Measurements from ENCODE around the gene B4GALNT4. TPM values are rescaled to one million over a fixed set of nuclear protein-coding genes. Genes with fewer than 3 reads are reported as not detected.

Gene B4GALNT4
- total RNA-seq, 1 experiment from 2014 or later, result 88.0 TPM

- TF ChIP-seq PREB (CRISPR knock-in tag; IDR thresholded peaks at IDR 0.05; ENCODE audit: borderline replicate concordance) (no peak), ZMAT4 (CRISPR knock-in tag; IDR thresholded peaks at IDR 0.05) (no peak), ZBTB43 (CRISPR knock-in tag; IDR thresholded peaks at IDR 0.05) (no peak), RELA (CRISPR knock-in tag; IDR thresholded peaks at IDR 0.05; ENCODE audit: borderline replicate concordance) (no peak), CTCF (IDR thresholded peaks at IDR 0.05) (no peak), TEAD4 (CRISPR knock-in tag; IDR thresholded peaks at IDR 0.05) (no peak)
- TF ChIP-seq, protein P1, sequence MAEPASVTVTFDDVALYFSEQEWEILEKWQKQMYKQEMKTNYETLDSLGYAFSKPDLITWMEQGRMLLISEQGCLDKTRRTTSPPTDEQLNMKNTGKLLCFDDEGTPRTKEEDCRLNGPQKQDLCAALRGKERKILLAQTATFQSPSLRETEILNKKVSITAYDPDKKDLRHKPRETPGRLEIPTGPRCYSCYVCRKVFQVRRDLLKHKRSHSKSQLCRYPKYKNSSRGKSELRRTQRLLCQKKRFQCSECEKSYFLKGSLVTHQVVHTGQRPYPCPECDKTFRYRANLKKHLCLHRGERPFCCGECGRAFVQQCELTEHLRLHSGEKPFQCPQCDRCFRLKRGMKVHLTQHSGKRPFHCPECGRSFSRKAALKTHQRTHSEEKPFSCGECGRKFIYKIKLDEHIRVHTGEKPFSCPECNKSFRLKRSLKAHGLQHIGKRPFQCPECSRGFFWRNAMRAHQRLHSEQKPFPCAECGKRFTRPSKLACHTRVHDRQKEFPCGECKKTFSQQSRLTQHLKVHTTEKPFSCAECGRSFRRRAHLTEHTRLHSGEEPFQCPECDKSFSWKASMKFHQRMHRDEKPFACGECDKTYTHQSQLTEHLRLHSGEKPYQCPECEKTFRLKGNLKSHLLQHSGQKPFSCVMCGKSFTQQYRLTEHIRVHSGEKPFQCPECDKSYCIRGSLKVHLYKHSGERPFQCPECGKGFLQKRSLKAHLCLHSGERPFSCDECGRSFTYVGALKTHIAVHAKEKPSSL (CRISPR knock-in tag; conservative IDR thresholded peaks at IDR 0.05), result no peak
Observed at GRCh38 chr11:339963-340362, 29.3 kb upstream of the B4GALNT4 start (continued).

- Mint-ChIP-seq H3K27me3 (ENCODE audit: low read depth) (no peaks in the 10 kb centered on the region), H3K9me3 (no peaks in the 10 kb centered on the region), H3K4me3 (peak overlapping the region; percentile 53), H3K36me3 (peaks cover 7% of the 10 kb centered on the region; the same call in 1 of the 2 replicates), H3K4me1 (peaks cover 44% of the 10 kb centered on the region), H3K27ac (peak overlapping the region; percentile 97)
- POLR2A ChIA-PET, result interaction anchor here (0.7 to 2.6 kb wide), 5 partner anchors 10 to 34 kb away, joined by 3 to 15 read pairs (median 4); no protein-coding TSS in a partner anchor
- ATAC-seq (peak; percentile 17; the same call in 1 of the 2 replicates), DNase-seq (ENCODE audit: low spot score) (no peak)
- TF ChIP-seq ZNF512 (CRISPR knock-in tag; IDR thresholded peaks at IDR 0.05; ENCODE audit: borderline replicate concordance), result peak; percentile 100
- TF ChIP-seq JAZF1 (CRISPR knock-in tag; IDR thresholded peaks at IDR 0.05), result no peak
- no peak for TF ChIP-seq PRRX2 (CRISPR knock-in tag; IDR thresholded peaks at IDR 0.05)
- 0 out of 2 replicates have a peak, but pooled peaks have one; percentile 3 for TF ChIP-seq SP1 (CRISPR knock-in tag; conservative IDR thresholded peaks at IDR 0.05)
- CTCF ChIA-PET, result interaction anchor here (0.8 to 2.0 kb wide), 14 partner anchors 10 to 235 kb away, joined by 3 to 20 read pairs (median 4); partner anchors contain the start of gene PHRF1
Observed at GRCh38 chr11:340539-341512, 28.5 kb upstream of the B4GALNT4 start.

DNA sequence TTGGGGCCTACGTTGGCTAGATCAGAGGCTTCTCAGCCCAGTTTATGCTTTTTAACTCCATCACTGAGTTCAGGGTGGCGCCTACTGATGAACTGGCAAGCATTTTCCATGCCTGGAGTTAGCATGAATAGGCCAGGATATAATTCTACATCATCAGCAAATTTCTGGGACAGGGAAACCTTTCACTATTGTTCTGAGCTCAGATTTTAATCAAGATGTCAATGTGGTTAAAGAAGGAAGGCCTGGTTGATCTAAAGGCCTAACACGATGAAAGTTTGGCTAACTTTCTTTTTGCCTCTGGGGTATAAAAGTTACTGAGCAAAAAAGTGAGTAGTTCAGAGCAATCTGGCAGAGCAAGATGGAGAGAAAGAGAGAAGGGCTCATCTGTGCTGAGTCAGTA lies 27.0 kb upstream of the B4GALNT4 start:
- POLR2A ChIA-PET, result interaction anchor here (2.6 kb wide), 1 partner anchor 13 kb away, joined by 15 read pairs; no protein-coding TSS in a partner anchor
- Mint-ChIP-seq H3K27me3 (ENCODE audit: low read depth) (no peaks in the 10 kb centered on the region), H3K27ac (0 out of 2 replicates have a peak overlapping the region, but pooled peaks have one; percentile 39), H3K9me3 (no peaks in the 10 kb centered on the region), H3K4me1 (peaks cover 32% of the 10 kb centered on the region), H3K4me3 (no peak overlapping the region), H3K36me3 (peaks cover 7% of the 10 kb centered on the region; the same call in 1 of the 2 replicates)
- DNase-seq (ENCODE audit: low spot score) (no peak), ATAC-seq (no peak)
- CTCF ChIA-PET, result interaction anchor here (1.0 kb wide), 1 partner anchor 37 kb away, joined by 3 read pairs; no protein-coding TSS in a partner anchor
- TF ChIP-seq ZNF512 (CRISPR knock-in tag; IDR thresholded peaks at IDR 0.05; ENCODE audit: borderline replicate concordance) (no peak), PREB (CRISPR knock-in tag; IDR thresholded peaks at IDR 0.05; ENCODE audit: borderline replicate concordance) (no peak), ZNF671 (CRISPR knock-in tag; IDR thresholded peaks at IDR 0.05) (no peak), EMX1 (CRISPR knock-in tag; IDR thresholded peaks at IDR 0.05) (no peak), ZBTB21 (CRISPR knock-in tag; IDR thresholded peaks at IDR 0.05; ENCODE audit: borderline replicate concordance) (no peak), NFYB (CRISPR knock-in tag; conservative IDR thresholded peaks at IDR 0.05; ENCODE audit: low read depth) (no peak)
- TF ChIP-seq, protein P2, sequence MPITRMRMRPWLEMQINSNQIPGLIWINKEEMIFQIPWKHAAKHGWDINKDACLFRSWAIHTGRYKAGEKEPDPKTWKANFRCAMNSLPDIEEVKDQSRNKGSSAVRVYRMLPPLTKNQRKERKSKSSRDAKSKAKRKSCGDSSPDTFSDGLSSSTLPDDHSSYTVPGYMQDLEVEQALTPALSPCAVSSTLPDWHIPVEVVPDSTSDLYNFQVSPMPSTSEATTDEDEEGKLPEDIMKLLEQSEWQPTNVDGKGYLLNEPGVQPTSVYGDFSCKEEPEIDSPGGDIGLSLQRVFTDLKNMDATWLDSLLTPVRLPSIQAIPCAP (CRISPR knock-in tag; IDR thresholded peaks at IDR 0.05), result no peak
- TF ChIP-seq, protein P3, sequence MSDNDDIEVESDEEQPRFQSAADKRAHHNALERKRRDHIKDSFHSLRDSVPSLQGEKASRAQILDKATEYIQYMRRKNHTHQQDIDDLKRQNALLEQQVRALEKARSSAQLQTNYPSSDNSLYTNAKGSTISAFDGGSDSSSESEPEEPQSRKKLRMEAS (CRISPR knock-in tag; IDR thresholded peaks at IDR 0.05), result no peak

Measured in WTC11 (cell line).